HEK293 (cell line): ENCODE data around the gene MMP23B.

Source experiments
- EGR2 ChIP-seq: fragments of 450-650 bp; formaldehyde crosslinking; IDR thresholded peaks from 2 replicates; pipeline ENCODE4 v1.5.1; 2016; ENCODE audit warnings: low read depth, missing biosample characterization, missing genetic modification characterization
- GLI2 ChIP-seq: fragments of 450-650 bp; formaldehyde crosslinking; IDR thresholded peaks from 2 replicates; pipeline ENCODE4; 2017; ENCODE audit warnings: missing biosample characterization, missing genetic modification characterization, low read depth, borderline replicate concordance
- IKZF3 ChIP-seq: fragments of 450-650 bp; IDR thresholded peaks from 2 replicates; pipeline ENCODE4 v1.5.0; 2018; ENCODE audit warnings: missing biosample characterization, mild to moderate bottlenecking, missing genetic modification characterization, moderate library complexity
- KLF1 ChIP-seq: fragments of 450-650 bp; formaldehyde crosslinking; IDR thresholded peaks from 2 replicates; pipeline ENCODE4 v1.5.1; 2016; ENCODE audit warnings: missing biosample characterization, missing genetic modification characterization
- KLF16 ChIP-seq: fragments of 450-650 bp; formaldehyde crosslinking; IDR thresholded peaks from 2 replicates; pipeline ENCODE4 v1.5.1; 2017; ENCODE audit warnings: missing biosample characterization, missing genetic modification characterization
- SP2 ChIP-seq: fragments of 450-650 bp; formaldehyde crosslinking; IDR thresholded peaks from 2 replicates; pipeline ENCODE4 v1.5.1; 2016; ENCODE audit warnings: missing biosample characterization, missing genetic modification characterization
- SP7 ChIP-seq: fragments of 450-650 bp; formaldehyde crosslinking; IDR thresholded peaks from 2 replicates; pipeline ENCODE4 v1.5.1; 2016; ENCODE audit warnings: missing biosample characterization, missing genetic modification characterization
- ZBTB21 ChIP-seq: fragments of 450-650 bp; formaldehyde crosslinking; IDR thresholded peaks from 2 replicates; pipeline ENCODE4 v1.5.1; 2017; ENCODE audit warnings: missing biosample characterization, missing genetic modification characterization
- ZBTB48 ChIP-seq: fragments of 450-650 bp; formaldehyde crosslinking; IDR thresholded peaks from 2 replicates; pipeline ENCODE4 v1.5.1; 2016; ENCODE audit warnings: missing biosample characterization, missing genetic modification characterization
- ZFHX2 ChIP-seq: fragments of 450-650 bp; formaldehyde crosslinking; conservative IDR thresholded peaks from 2 replicates; pipeline ENCODE4 v1.5.1; 2016; ENCODE audit warnings: missing biosample characterization, missing genetic modification characterization
- ZIC2 ChIP-seq: fragments of 450-650 bp; formaldehyde crosslinking; IDR thresholded peaks from 2 replicates; pipeline ENCODE4 v1.5.1; 2016; ENCODE audit warnings: missing biosample characterization, missing genetic modification characterization
- ZNF24 ChIP-seq: fragments of 450-650 bp; formaldehyde crosslinking; IDR thresholded peaks from 2 replicates; pipeline ENCODE4 v1.5.1; 2016; ENCODE audit warnings: missing biosample characterization, missing genetic modification characterization
- ZNF266 ChIP-seq: fragments of 450-650 bp; formaldehyde crosslinking; IDR thresholded peaks from 2 replicates; pipeline ENCODE4 v1.5.1; 2016; ENCODE audit warnings: missing biosample characterization, missing genetic modification characterization, low read depth
- ZNF292 ChIP-seq: fragments of 450-650 bp; formaldehyde crosslinking; IDR thresholded peaks from 2 replicates; pipeline ENCODE4 v1.5.1; 2016; ENCODE audit warnings: low read depth, missing biosample characterization, missing genetic modification characterization, borderline replicate concordance
- ZNF324 ChIP-seq: fragments of 450-650 bp; formaldehyde crosslinking; IDR thresholded peaks from 2 replicates; pipeline ENCODE4 v1.5.1; 2016; ENCODE audit warnings: missing biosample characterization, missing genetic modification characterization
- ZNF341 ChIP-seq: fragments of 450-650 bp; formaldehyde crosslinking; IDR thresholded peaks from 2 replicates; pipeline ENCODE4; 2016; ENCODE audit warnings: low read depth, missing biosample characterization, missing genetic modification characterization
- ZNF354C ChIP-seq: fragments of 450-650 bp; formaldehyde crosslinking; IDR thresholded peaks from 2 replicates; pipeline ENCODE4 v1.5.1; 2016; ENCODE audit warnings: missing biosample characterization, missing genetic modification characterization, low read depth, borderline replicate concordance
- ZNF600 ChIP-seq: fragments of 450-650 bp; formaldehyde crosslinking; IDR thresholded peaks from 2 replicates; pipeline ENCODE4 v1.5.1; 2016; ENCODE audit warnings: missing biosample characterization, missing genetic modification characterization
- ZNF626 ChIP-seq: fragments of 450-650 bp; sonication (Bioruptor Pico); formaldehyde crosslinking; IDR thresholded peaks from 2 replicates; pipeline ENCODE4 v1.5.1; 2018; ENCODE audit warnings: missing biosample characterization, missing genetic modification characterization, inconsistent platforms
- ZNF629 ChIP-seq: fragments of 450-650 bp; formaldehyde crosslinking; IDR thresholded peaks from 2 replicates; pipeline ENCODE4 v1.5.1; 2017; ENCODE audit warnings: missing biosample characterization, missing genetic modification characterization
- ZNF792 ChIP-seq: fragments of 450-650 bp; formaldehyde crosslinking; IDR thresholded peaks from 2 replicates; pipeline ENCODE4 v1.5.1; 2016; ENCODE audit warnings: missing biosample characterization, missing genetic modification characterization
- ZXDB ChIP-seq: fragments of 450-650 bp; formaldehyde crosslinking; IDR thresholded peaks from 2 replicates; pipeline ENCODE4 v1.5.1; 2016; ENCODE audit warnings: missing biosample characterization, missing genetic modification characterization
- TF ChIP-seq, protein P1 (sequence below): fragments of 450-650 bp; IDR thresholded peaks from 2 replicates; pipeline ENCODE4 v1.5.1; 2018; ENCODE audit warnings: missing biosample characterization, mild to moderate bottlenecking, missing genetic modification characterization
- TF ChIP-seq, protein P2 (sequence below): fragments of 450-650 bp; formaldehyde crosslinking; IDR thresholded peaks from 2 replicates; pipeline ENCODE4 v1.5.1; 2016; ENCODE audit warnings: missing biosample characterization, missing genetic modification characterization
- TF ChIP-seq, protein P3 (sequence below): fragments of 450-650 bp; formaldehyde crosslinking; IDR thresholded peaks from 2 replicates; pipeline ENCODE4 v1.5.1; 2016; ENCODE audit warnings: missing biosample characterization, missing genetic modification characterization
- TF ChIP-seq, protein P4 (sequence below): fragments of 450-650 bp; formaldehyde crosslinking; IDR thresholded peaks from 2 replicates; pipeline ENCODE4 v1.5.1; 2016; ENCODE audit warnings: missing biosample characterization, missing genetic modification characterization
- TF ChIP-seq, protein P5 (sequence below): sonication (generic); formaldehyde crosslinking; IDR thresholded peaks from 2 replicates; pipeline ENCODE4 v1.8.1; 2022; ENCODE audit warnings: mild to moderate bottlenecking, moderate library complexity, missing genetic modification reagents
- TF ChIP-seq, protein P6 (sequence below): fragments of 450-650 bp; formaldehyde crosslinking; IDR thresholded peaks from 2 replicates; pipeline ENCODE4 v1.5.1; 2016; ENCODE audit warnings: missing biosample characterization, missing genetic modification characterization

Gene MMP23B

DNA sequence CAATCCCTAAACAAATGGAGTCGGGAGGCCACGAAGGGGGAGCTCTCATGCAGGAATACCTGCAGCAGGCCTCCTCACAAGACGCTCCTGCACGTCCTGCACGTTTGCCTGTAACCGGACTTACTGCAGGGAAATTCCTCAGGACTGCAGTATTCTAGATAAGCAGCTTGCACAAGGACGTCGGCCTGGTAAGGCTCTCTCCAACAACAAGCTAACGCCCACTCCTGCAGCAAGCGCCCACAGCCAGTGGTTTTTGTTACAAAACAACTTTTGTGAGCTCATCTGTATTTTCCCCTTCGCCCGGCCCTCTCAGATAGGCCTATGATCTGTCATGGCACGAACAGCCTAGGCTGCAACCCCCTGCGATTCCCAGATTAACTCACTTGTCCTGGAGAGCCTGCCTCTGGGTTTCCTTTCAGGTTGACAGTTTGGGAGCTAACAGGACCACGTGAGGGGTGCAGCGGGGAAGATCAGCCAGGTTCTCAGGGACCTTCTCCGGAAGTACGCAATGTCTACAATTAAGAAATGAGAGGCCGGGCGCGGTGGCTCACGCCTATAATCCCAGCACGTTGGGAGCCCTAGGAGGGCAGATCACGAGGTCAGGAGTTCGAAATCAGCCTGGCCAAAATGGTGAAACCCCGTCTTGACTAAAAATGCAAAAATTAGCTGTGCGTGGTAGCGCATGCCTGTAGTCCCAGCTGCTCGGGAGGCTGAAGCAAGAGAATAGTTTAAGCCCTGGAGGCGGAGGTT, 17.6 kb upstream of the MMP23B start (continued):
- TF ChIP-seq ZBTB21 (tag by site-specific recombination) (peak; percentile 70), ZFHX2 (peak; percentile 90), IKZF3 (tag by site-specific recombination) (no peak), ZNF792 (tag by site-specific recombination) (0 out of 2 replicates have a peak, but pooled peaks have one; percentile 37), ZNF341 (peak; percentile 11; the same call in 1 of the 2 replicates), ZNF24 (tag by site-specific recombination) (peak; percentile 49; the same call in 1 of the 2 replicates), GLI2 (tag by site-specific recombination) (no peak), ZIC2 (tag by site-specific recombination) (0 out of 2 replicates have a peak, but pooled peaks have one; percentile 19), ZNF626 (tag by site-specific recombination) (no peak), ZNF292 (tag by site-specific recombination) (no peak), ZNF324 (tag by site-specific recombination) (0 out of 2 replicates have a peak, but pooled peaks have one; percentile 55), SP2 (peak; percentile 37; the same call in 1 of the 2 replicates), KLF1 (0 out of 2 replicates have a peak, but pooled peaks have one; percentile 29), ZNF600 (no peak), ZNF266 (tag by site-specific recombination) (no peak), ZBTB48 (tag by site-specific recombination) (peak; percentile 87), ZNF629 (peak; percentile 20; the same call in 1 of the 2 replicates), ZXDB (tag by site-specific recombination) (0 out of 2 replicates have a peak, but pooled peaks have one; percentile 14), KLF16 (tag by site-specific recombination) (0 out of 2 replicates have a peak, but pooled peaks have one; percentile 25), SP7 (tag by site-specific recombination) (0 out of 2 replicates have a peak, but pooled peaks have one; percentile 25), EGR2 (tag by site-specific recombination) (peak; percentile 84), ZNF354C (tag by site-specific recombination) (no peak)
- TF ChIP-seq, protein P1, sequence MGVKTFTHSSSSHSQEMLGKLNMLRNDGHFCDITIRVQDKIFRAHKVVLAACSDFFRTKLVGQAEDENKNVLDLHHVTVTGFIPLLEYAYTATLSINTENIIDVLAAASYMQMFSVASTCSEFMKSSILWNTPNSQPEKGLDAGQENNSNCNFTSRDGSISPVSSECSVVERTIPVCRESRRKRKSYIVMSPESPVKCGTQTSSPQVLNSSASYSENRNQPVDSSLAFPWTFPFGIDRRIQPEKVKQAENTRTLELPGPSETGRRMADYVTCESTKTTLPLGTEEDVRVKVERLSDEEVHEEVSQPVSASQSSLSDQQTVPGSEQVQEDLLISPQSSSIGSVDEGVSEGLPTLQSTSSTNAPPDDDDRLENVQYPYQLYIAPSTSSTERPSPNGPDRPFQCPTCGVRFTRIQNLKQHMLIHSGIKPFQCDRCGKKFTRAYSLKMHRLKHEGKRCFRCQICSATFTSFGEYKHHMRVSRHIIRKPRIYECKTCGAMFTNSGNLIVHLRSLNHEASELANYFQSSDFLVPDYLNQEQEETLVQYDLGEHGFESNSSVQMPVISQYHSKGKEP, result peak; percentile 57; the same call in 1 of the 2 replicates
- TF ChIP-seq, protein P2, sequence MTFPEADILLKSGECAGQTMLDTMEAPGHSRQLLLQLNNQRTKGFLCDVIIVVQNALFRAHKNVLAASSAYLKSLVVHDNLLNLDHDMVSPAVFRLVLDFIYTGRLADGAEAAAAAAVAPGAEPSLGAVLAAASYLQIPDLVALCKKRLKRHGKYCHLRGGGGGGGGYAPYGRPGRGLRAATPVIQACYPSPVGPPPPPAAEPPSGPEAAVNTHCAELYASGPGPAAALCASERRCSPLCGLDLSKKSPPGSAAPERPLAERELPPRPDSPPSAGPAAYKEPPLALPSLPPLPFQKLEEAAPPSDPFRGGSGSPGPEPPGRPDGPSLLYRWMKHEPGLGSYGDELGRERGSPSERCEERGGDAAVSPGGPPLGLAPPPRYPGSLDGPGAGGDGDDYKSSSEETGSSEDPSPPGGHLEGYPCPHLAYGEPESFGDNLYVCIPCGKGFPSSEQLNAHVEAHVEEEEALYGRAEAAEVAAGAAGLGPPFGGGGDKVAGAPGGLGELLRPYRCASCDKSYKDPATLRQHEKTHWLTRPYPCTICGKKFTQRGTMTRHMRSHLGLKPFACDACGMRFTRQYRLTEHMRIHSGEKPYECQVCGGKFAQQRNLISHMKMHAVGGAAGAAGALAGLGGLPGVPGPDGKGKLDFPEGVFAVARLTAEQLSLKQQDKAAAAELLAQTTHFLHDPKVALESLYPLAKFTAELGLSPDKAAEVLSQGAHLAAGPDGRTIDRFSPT (tag by site-specific recombination), result no peak
- TF ChIP-seq, protein P3, sequence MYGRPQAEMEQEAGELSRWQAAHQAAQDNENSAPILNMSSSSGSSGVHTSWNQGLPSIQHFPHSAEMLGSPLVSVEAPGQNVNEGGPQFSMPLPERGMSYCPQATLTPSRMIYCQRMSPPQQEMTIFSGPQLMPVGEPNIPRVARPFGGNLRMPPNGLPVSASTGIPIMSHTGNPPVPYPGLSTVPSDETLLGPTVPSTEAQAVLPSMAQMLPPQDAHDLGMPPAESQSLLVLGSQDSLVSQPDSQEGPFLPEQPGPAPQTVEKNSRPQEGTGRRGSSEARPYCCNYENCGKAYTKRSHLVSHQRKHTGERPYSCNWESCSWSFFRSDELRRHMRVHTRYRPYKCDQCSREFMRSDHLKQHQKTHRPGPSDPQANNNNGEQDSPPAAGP (tag by site-specific recombination), result 0 out of 2 replicates have a peak, but pooled peaks have one; percentile 15
- TF ChIP-seq, protein P4, sequence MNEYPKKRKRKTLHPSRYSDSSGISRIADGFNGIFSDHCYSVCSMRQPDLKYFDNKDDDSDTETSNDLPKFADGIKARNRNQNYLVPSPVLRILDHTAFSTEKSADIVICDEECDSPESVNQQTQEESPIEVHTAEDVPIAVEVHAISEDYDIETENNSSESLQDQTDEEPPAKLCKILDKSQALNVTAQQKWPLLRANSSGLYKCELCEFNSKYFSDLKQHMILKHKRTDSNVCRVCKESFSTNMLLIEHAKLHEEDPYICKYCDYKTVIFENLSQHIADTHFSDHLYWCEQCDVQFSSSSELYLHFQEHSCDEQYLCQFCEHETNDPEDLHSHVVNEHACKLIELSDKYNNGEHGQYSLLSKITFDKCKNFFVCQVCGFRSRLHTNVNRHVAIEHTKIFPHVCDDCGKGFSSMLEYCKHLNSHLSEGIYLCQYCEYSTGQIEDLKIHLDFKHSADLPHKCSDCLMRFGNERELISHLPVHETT (tag by site-specific recombination), result 0 out of 2 replicates have a peak, but pooled peaks have one; percentile 56
- TF ChIP-seq, protein P5, sequence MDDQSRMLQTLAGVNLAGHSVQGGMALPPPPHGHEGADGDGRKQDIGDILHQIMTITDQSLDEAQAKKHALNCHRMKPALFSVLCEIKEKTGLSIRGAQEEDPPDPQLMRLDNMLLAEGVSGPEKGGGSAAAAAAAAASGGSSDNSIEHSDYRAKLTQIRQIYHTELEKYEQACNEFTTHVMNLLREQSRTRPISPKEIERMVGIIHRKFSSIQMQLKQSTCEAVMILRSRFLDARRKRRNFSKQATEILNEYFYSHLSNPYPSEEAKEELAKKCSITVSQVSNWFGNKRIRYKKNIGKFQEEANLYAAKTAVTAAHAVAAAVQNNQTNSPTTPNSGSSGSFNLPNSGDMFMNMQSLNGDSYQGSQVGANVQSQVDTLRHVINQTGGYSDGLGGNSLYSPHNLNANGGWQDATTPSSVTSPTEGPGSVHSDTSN (CRISPR knock-in tag), result no peak
- TF ChIP-seq, protein P6, sequence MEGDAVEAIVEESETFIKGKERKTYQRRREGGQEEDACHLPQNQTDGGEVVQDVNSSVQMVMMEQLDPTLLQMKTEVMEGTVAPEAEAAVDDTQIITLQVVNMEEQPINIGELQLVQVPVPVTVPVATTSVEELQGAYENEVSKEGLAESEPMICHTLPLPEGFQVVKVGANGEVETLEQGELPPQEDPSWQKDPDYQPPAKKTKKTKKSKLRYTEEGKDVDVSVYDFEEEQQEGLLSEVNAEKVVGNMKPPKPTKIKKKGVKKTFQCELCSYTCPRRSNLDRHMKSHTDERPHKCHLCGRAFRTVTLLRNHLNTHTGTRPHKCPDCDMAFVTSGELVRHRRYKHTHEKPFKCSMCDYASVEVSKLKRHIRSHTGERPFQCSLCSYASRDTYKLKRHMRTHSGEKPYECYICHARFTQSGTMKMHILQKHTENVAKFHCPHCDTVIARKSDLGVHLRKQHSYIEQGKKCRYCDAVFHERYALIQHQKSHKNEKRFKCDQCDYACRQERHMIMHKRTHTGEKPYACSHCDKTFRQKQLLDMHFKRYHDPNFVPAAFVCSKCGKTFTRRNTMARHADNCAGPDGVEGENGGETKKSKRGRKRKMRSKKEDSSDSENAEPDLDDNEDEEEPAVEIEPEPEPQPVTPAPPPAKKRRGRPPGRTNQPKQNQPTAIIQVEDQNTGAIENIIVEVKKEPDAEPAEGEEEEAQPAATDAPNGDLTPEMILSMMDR (tag by site-specific recombination), result 0 out of 2 replicates have a peak, but pooled peaks have one; percentile 27
